Uterus (tissue), 2 donors: ENCODE measurements around the gene SV2C.

Experiments used
- POLR2A ChIP-seq, 2 donors: fragments of 450-650 bp; IDR thresholded peaks; one replicate each; pipeline ENCODE4 v1.6.1; 2016; ENCODE audit warnings: antibody characterized with exemption in 2 of 2, mild to moderate bottlenecking in 1 of 2, moderate library complexity in 1 of 2
- TF ChIP-seq, protein P1 (sequence below), 4 experiments: fragments of 200-600 bp in 2 of 4; fragments of 450-650 bp in 2 of 4; sonication (generic) in 2 of 4; IDR thresholded peaks; one replicate each; pipeline ENCODE4 v1.5.1; 2016 to 2019; ENCODE audit warnings: antibody characterized with exemption in 4 of 4, mild to moderate bottlenecking in 2 of 4, moderate library complexity in 1 of 4

DNA sequence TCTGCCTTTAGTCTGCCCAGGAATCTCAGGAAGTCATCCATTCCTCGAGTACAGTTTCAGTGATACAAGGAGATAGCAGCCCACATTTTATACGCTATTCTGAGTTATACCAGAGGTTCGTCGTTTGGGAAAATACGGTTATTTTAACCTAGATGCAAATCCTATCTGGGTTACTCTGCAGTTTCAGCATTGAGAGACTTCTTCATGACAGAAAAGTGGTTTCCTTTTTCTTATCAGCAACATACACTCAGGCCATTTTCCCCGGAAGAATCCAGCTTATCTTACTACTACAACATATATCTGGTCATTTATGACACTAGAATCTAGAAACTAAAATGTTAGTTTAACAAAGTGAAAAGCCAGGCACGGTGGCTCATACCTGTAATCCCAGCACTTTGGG, 236.5 kb downstream of the SV2C start:
- TF ChIP-seq, protein P1, sequence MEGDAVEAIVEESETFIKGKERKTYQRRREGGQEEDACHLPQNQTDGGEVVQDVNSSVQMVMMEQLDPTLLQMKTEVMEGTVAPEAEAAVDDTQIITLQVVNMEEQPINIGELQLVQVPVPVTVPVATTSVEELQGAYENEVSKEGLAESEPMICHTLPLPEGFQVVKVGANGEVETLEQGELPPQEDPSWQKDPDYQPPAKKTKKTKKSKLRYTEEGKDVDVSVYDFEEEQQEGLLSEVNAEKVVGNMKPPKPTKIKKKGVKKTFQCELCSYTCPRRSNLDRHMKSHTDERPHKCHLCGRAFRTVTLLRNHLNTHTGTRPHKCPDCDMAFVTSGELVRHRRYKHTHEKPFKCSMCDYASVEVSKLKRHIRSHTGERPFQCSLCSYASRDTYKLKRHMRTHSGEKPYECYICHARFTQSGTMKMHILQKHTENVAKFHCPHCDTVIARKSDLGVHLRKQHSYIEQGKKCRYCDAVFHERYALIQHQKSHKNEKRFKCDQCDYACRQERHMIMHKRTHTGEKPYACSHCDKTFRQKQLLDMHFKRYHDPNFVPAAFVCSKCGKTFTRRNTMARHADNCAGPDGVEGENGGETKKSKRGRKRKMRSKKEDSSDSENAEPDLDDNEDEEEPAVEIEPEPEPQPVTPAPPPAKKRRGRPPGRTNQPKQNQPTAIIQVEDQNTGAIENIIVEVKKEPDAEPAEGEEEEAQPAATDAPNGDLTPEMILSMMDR (IDR thresholded peaks at IDR 0.05): no peak
- TF ChIP-seq POLR2A (IDR thresholded peaks at IDR 0.05): no peak
